Keratinocyte (primary cell): Measurements from ENCODE around the gene TP53I13. TPM values are rescaled to one million over a fixed set of nuclear protein-coding genes. Genes with fewer than 3 reads are reported as not detected.
A peak's percentile ranks its signal among the peaks of the same experiment; 100 is the strongest.

ENCODE experiments used
- DNase-seq: peaks from one replicate; pipeline ENCODE4 v3.0.0-alpha.2; 2011; ENCODE audit warnings: low read depth, missing footprints, low spot score
- FAIRE-seq: peaks from 2 replicates; lab custom pipeline; 2011; peaks lifted over from hg19 to GRCh38; lab: Jason Lieb, UNC
- H2AFZ ChIP-seq: 2 replicates; pipeline ENCODE4 v1.6.0; 2012; ENCODE audit warnings: low read length, control low read depth, inconsistent platforms; ENCODE audit not compliant: control insufficient read depth
- H3K27ac ChIP-seq: 2 replicates; pipeline ENCODE4 v1.5.1; 2011; ENCODE audit warnings: low read length; ENCODE audit not compliant: control insufficient read depth, insufficient read depth
- H3K27me3 ChIP-seq: 3 replicates; pipeline ENCODE4 v1.6.0; 2011; ENCODE audit warnings: low read length; ENCODE audit not compliant: control insufficient read depth, insufficient read depth; ENCODE audit errors: extremely low read depth
- H3K36me3 ChIP-seq, 2 experiments: 2 replicates in 1 of 2; 3 replicates in 1 of 2; pipeline ENCODE4 v1.5.1; 2011; ENCODE audit warnings: low read length in 2 of 2, mild to moderate bottlenecking in 1 of 2; ENCODE audit not compliant: control insufficient read depth in 2 of 2, insufficient read depth in 2 of 2; ENCODE audit errors: extremely low read depth in 1 of 2
- H3K4me1 ChIP-seq: 3 replicates; pipeline ENCODE4 v1.5.1; 2011; ENCODE audit warnings: low read length; ENCODE audit not compliant: control insufficient read depth, insufficient read depth; ENCODE audit errors: extremely low read depth
- H3K4me2 ChIP-seq: 3 replicates; pipeline ENCODE4 v1.6.0; 2011; ENCODE audit warnings: low read depth, low read length; ENCODE audit not compliant: control insufficient read depth, insufficient read depth; ENCODE audit errors: extremely low read depth
- H3K4me3 ChIP-seq, 3 experiments: fragments of 200-600 bp in 1 of 3; sonication (generic) in 1 of 3; 2 replicates in 2 of 3; 3 replicates in 1 of 3; pipeline ENCODE4 v1.5.1; 2011 to 2016; ENCODE audit warnings: low read length in 3 of 3, mild to moderate bottlenecking in 3 of 3, control low read depth in 2 of 3, inconsistent platforms in 1 of 3, low read depth in 1 of 3, mixed read lengths in 1 of 3, mixed run types in 1 of 3, moderate library complexity in 1 of 3; ENCODE audit not compliant: control insufficient read depth in 2 of 3, insufficient read depth in 2 of 3; ENCODE audit errors: extremely low read depth in 1 of 3
- H3K79me2 ChIP-seq: 2 replicates; pipeline ENCODE4 v1.6.0; 2012; ENCODE audit warnings: low read length; ENCODE audit not compliant: control insufficient read depth, insufficient read depth
- H3K9ac ChIP-seq: 3 replicates; pipeline ENCODE4 v1.6.0; 2011; ENCODE audit warnings: low read length; ENCODE audit not compliant: control insufficient read depth, insufficient read depth; ENCODE audit errors: extremely low read depth
- H3K9me1 ChIP-seq: 3 replicates; pipeline ENCODE4 v1.6.0; 2011; ENCODE audit warnings: low read length; ENCODE audit not compliant: control insufficient read depth, insufficient read depth; ENCODE audit errors: extremely low read depth
- H3K9me3 ChIP-seq: 2 replicates; pipeline ENCODE4 v1.5.1; 2012; ENCODE audit warnings: low read depth, low read length; ENCODE audit not compliant: control insufficient read depth
- H4K20me1 ChIP-seq: 3 replicates; pipeline ENCODE4 v1.6.0; 2011; ENCODE audit warnings: low read length; ENCODE audit not compliant: control insufficient read depth, insufficient read depth; ENCODE audit errors: extremely low read depth
- CTCF ChIP-seq, 3 experiments: IDR thresholded peaks in 1 of 3; conservative IDR thresholded peaks in 1 of 3; optimal IDR thresholded peaks in 1 of 3; 2 replicates in 2 of 3; 3 replicates in 1 of 3; pipeline versions ENCODE3 to v1.5.1; 2011; ENCODE audit warnings: low read length in 3 of 3, mild to moderate bottlenecking in 3 of 3, moderate library complexity in 2 of 3, control low read depth in 1 of 3, inconsistent platforms in 1 of 3; ENCODE audit not compliant: insufficient read depth in 2 of 3; ENCODE audit errors: extremely low read depth in 1 of 3
- EZH2 ChIP-seq: IDR thresholded peaks from one replicate; pipeline ENCODE4 v1.6.1; 2012; ENCODE audit warnings: inconsistent platforms, mild to moderate bottlenecking, low read length, moderate library complexity
- dilution Hi-C: fragments of 300-500 bp; cut with MboI; formaldehyde crosslinking; loops from one replicate; pipeline ENCODE4 v1.7.0; 2020; ENCODE audit warnings: low sequenced_read_pairs; ENCODE audit not compliant: extremely low pct_ligation_motif_present
- polyA plus RNA-seq, 5 experiments: library from polyadenylated mRNA; depleted of rRNA in 3 of 5; stranded (reverse) in 3 of 5; stranded (forward) in 1 of 5; unstranded in 1 of 5; fragments of >200 nt; gene quantifications; 1 replicate in 1 of 5; 2 replicates in 3 of 5; 3 replicates in 1 of 5; pipeline versions ENCODE4 v1.2.1 to v1.2.3, GENCODE V29; 2011 to 2012; ENCODE audit warnings: missing spikeins in 2 of 5, low read depth in 1 of 5, low replicate concordance in 1 of 5

TP53I13 gene
- polyA plus RNA-seq, 1 donor (not counting 4 experiments of a cell fraction or from before 2014, with no cell fraction given): 11.9 TPM

DNA sequence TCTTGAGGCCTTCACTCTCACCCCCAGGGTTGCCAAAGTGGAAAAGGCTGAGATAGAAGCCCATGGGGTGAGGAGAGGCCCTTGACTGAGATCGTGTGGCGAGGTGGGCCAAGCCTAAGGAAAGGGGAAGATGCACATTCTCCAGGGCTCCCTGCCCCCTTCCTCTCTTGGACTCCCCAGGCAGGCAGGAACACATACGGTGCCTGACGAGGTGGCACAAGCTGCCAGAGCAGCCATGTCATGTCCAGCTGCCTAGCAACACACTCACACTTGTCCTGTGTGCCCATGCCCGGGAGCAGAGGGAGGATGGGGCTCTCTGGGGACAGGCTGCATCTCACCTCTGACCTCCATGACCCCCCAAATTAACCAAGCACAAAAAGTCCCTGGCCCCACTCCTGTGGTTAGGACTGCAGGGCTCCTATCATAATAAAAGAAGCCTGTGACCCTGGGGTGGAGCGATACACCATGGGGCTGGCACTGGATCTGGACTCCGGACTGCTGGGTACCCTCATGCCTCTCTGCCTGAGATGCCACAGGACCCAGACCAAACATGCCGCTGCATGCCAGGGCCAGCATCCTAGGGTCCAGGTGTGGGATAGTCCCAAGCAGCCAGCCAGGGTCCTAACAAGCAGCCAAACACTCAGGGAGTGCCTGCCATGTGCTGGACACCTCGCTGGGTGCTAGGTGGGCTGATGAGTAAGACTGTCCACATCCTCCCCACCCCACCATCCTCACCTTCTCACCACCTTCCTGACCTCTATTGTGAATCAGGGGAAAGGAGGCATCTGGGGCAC is 18.4 kb downstream of the TP53I13 start:
- peak; percentile 29 for FAIRE-seq
- no peak for DNase-seq
- Histone ChIP-seq H3K36me3 (peaks cover 12 to 18% of the 10 kb centered on the region in 2 experiments), H3K4me1 (peaks cover 85% of the 10 kb centered on the region), H3K27me3 (no peaks in the 10 kb centered on the region), H3K9me3 (no peaks in the 10 kb centered on the region), H3K4me2 (peak overlapping the region; percentile 97), H3K27ac (no peak overlapping the region), H2AFZ (no peak overlapping the region), H3K4me3 (no peak overlapping the region), H3K79me2 (peaks cover 64% of the 10 kb centered on the region), H3K9me1 (peaks cover 22% of the 10 kb centered on the region), H3K9ac (peak overlapping the region; percentile 3), H4K20me1 (peaks cover 28% of the 10 kb centered on the region)
- TF ChIP-seq EZH2 (no peak), CTCF (optimal IDR thresholded peaks at IDR 0.05 in 1 of 3, IDR thresholded peaks at IDR 0.05 in 1 of 3, conservative IDR thresholded peaks at IDR 0.05 in 1 of 3; ENCODE audit: extremely low read depth in 1 of 3, insufficient read depth in 2 of 3, low read length in 3 of 3) (no peak)
- dilution Hi-C loops: no loop called here

DNA sequence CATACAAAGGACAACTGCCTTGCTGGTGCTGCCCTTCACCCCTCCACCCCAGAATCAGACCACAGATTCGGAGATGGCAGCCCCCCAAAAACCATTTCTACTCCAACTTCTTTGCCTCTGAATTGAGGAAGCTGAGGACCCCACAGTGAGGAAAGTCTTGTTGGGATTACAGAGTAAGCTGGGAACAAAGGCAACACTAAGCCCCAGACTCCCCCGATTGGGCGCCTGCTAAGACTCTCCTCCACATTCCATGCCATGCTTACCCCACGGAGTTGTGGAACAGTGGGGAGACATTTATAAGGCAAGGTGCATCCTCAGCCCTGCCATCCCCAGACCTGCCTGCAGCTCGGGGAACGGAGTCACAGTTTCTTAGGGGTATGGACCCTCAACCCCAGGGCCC is 19.1 kb downstream of the TP53I13 start:
- H3K79me2 ChIP-seq: peaks cover 59% of the 10 kb centered on the region
- dilution Hi-C loops: no loop called here
- peaks cover 85% of the 10 kb centered on the region for H3K4me1 ChIP-seq
- no peak for TF ChIP-seq CTCF (optimal IDR thresholded peaks at IDR 0.05 in 1 of 3, IDR thresholded peaks at IDR 0.05 in 1 of 3, conservative IDR thresholded peaks at IDR 0.05 in 1 of 3; ENCODE audit: extremely low read depth in 1 of 3, insufficient read depth in 2 of 3, low read length in 3 of 3)
- TF ChIP-seq EZH2: no peak
- DNase-seq (no peak), FAIRE-seq (no peak)
- H3K27ac ChIP-seq: peak overlapping the region; percentile 64
- H2AFZ ChIP-seq: no peak overlapping the region
- peaks cover 17% of the 10 kb centered on the region for H3K9me1 ChIP-seq
- H3K9ac ChIP-seq: peak overlapping the region; percentile 78
- H3K9me3 ChIP-seq: no peaks in the 10 kb centered on the region
- H3K27me3 ChIP-seq: no peaks in the 10 kb centered on the region
- peak overlapping the region; percentile 97 for H3K4me2 ChIP-seq
- peaks cover 6 to 11% of the 10 kb centered on the region in 2 experiments for H3K36me3 ChIP-seq
- H4K20me1 ChIP-seq: peaks cover 28% of the 10 kb centered on the region
- H3K4me3 ChIP-seq: peak overlapping the region; percentile 81 to 92 (median 85)
